NCI-H1417 (cell line): ENCODE measurements around the gene EVPLL.
"Not testable (repeated sequence)": the region's sequence is repeated elsewhere in the genome, so short reads cannot be mapped to it uniquely, and the experiment has no call there.

Experiments
- DNase-seq, 3 experiments: peaks; one replicate each; lab custom pipeline; 2025; lab: John Stamatoyannopoulos, UW

The EVPLL gene

DNA sequence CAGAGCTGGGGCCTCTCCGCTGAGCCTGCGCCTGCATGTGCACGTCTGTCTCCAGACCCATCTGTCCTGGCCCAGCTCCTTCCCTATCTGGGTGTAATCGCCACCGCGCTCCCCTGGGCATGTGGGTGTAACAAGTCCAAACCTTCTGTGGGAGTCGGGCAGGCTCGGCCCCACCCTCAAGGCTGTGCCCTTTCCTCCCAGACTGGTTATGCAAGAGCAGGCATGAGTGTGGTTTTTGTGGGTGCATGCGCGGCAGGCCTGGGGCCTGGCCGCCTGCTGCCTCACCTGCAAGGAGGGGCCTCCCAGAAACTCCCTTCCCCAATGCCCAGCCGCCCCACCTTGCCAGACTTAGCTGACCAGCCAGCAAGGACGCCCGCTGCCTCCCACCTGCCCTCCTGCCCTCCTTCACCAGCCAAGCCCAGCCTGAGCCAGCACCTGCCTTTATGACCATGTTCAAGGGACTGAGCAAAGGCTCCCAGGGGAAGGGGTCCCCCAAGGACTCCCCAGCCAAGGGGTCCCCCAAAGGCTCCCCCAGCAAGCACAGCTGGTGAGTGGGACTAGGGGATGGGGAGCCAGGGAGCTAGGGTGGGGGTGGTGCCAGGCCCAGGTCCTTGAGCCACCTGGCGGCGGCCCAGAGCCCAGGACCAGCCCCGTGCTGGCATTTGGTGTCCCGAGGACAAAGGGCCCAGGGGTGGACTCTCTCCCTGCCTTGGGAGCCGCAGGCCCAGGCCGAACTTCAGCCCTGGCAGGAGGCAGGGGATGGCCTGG lies at the start of gene EVPLL:
TSS of gene EVPLL (plus strand) at position 342 of the 768 bp plus-strand sequence. CDS start 3,160 bp downstream, outside the sequence.
- no peak for DNase-seq

DNA sequence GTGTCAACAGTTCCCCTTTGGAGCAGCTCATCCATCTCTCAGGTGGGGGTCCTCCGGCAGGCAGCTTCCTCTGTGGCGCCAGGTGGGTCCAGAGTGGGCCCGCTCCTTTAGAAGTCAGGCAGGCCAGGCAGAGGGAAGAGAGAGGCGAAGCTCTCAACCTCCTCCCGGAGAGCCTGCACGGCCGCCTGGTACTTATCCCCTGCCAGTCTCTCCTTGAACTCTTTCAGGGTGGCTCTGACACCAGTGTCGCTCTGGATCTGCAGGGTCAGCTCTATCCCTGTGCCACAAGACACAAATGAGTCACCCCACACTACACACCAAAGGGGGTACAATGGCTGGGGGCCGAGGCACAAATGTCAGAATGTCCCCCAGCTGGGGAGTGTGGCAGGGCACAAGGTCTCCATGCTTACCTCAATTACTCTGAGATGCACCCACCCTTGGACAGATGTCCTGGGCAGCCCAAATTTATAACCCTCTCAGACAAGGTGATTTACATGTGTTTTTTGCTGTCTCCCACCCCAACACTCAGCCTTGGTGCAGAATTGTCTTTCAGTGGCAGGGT lies 48.9 kb upstream of the EVPLL start:
- no peak for DNase-seq

DNA sequence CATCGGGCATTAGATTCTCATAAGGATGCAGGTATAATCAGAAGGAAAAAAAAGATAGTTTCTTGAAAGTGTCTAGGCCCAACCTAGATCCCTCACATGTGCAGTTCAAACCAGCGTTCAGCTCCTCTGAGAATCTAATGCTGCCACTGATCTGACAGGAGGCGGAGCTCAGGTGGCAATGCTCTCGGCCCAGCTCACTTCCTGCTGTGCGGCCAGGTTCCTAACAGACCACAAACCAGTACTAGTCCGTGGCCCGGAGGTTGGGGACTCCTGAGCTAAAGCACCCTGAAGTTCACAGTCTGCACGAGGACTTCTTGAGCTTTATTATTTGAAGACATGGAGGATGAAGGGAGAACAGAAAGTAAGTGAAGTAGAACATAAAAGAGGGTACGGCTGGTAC lies 45.7 kb upstream of the EVPLL start:
- no peak for DNase-seq

DNA sequence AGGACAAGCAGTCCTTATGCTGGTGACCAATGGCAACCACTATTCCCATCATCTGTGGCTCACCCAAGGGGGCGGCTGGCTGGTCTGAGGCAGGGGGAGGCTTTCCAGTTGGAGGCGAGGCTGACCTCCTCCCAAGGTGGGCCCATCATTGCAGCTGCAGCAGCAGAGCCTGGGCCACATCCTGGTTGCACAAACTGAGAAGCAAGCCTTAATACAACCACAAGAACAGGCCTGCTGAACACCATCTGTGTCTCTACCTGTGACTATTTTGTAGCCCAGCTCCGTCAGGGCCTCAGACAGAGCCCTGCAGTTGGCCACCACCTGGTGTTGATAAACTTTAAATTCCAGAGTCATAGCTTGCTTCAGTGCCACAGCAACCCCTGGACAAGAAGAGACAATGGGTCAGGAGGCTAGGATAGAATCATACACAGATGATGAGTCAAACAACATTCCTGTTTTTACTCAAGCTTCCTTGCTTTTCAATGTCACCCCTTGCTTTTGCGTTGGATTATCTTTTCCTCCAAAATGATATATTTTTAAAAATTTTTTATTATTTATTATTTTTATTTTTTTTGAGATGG lies 44.6 kb upstream of the EVPLL start:
- DNase-seq: no peak

DNA sequence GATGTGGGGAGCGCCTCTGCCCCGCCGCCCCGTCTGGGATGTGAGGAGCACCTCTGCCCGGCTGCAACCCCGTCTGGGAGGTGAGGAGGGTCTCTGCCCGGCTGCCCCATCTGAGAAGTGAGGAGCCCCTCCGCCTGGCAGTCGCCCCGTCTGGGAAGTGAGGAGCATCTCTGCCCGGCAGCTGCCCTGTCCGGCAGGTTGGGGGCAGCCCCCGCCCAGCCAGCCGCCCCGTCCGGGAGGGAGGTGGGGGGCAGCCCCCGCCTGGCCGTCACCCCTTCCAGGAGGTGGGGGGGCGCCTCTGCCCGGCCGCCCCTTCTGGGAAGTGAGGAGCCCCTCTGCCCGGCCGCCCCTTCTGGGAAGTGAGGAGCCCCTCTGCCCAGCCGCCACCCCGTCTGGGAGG lies 39.4 kb upstream of the EVPLL start:
- not testable (repeated sequence) for DNase-seq

DNA sequence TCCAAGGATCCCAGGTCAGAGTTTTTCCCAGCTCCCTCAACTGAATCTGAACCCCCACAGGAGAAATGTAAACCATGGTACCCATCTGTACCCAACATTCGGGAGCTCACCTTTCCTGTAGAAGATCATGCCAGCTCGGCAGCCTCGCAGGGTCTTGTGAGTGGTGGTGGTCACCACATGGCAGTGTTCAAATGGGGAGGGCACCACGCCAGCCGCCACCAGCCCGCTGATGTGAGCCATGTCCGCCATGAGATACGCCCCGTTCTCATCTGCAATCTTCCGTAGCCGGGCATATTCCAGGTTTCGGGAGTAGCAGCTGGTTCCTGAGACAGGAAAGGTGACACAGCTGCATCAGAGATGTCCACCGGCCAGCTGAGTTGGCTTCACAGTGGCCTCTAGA lies 37.6 kb upstream of the EVPLL start:
- DNase-seq: no peak

DNA sequence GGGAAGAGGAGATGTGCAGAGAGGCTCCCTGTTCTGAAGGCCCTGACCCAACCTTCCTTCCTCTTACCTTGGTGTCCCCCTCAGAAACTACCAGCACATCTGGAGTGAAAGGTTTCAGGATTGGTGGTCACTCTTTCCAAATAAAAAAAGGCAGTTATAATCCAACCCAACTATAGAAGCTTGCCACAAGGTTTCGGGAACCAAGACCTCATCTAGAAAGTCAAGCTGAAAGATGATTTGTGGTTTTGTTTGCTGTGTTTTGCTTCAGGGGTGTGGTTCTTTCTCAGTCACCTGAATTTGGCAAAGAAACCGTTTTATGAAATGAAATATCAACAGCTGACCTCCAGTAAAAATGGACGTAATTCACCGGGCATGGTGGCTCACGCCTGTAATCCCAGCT lies 33.6 kb upstream of the EVPLL start:
- DNase-seq: no peak

DNA sequence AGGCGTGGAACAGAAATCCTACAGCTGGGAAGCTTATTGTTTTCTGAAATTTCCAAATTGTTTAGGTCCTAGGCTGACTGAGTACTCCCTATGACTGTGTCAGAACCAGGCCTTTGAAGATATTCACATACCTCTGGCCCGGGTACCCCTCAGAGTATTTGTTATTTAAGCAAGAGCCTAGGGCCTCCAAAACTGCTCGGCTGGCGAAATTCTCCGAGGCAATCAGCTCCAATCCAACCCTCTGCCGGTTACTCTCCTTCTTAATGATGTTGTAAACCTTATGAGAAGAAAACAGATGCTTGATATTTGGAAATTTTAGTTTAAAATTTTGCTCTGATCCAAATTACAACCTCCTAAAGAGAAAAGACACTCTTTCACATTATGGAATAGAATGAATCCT lies 24.0 kb upstream of the EVPLL start:
- DNase-seq: no peak

DNA sequence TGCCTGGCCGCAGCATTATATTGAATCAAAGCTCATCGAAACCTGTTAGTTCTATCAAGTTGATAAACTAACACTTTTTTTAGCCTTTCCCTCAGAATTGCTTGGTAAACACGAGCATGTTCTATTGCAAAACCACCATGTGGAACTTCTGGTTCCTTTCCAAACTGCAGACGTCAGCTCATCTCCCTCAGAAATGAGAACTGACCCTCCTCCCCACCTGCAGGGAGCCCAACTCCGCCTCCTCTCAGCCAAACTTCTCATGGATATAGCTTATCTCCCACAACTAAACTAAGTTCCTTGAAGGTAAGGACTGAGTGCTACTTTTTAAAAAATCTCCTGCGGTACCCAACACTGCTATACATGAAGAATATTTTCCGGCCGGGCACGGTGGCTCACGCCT lies 21.0 kb upstream of the EVPLL start:
- DNase-seq: no peak

DNA sequence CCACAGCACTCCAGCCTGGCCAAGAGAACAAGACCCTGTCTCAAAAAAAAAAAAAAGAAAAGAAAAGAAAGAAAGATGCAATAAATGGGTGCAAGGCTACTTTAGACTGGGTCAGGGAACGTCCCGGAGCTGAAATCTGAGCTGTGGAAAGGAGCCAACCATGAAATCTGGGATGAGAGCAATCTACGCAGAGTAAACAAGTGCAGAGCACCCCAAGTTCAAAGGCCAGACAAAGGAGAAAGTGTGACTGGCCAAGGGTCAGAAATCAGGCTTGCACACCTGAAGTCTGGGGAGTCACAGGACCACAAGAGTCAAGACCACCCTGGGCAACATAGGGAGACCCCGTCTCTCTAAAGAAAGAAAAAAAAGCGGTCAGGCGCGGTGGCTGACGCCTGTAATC lies 17.1 kb upstream of the EVPLL start:
- DNase-seq: no peak

DNA sequence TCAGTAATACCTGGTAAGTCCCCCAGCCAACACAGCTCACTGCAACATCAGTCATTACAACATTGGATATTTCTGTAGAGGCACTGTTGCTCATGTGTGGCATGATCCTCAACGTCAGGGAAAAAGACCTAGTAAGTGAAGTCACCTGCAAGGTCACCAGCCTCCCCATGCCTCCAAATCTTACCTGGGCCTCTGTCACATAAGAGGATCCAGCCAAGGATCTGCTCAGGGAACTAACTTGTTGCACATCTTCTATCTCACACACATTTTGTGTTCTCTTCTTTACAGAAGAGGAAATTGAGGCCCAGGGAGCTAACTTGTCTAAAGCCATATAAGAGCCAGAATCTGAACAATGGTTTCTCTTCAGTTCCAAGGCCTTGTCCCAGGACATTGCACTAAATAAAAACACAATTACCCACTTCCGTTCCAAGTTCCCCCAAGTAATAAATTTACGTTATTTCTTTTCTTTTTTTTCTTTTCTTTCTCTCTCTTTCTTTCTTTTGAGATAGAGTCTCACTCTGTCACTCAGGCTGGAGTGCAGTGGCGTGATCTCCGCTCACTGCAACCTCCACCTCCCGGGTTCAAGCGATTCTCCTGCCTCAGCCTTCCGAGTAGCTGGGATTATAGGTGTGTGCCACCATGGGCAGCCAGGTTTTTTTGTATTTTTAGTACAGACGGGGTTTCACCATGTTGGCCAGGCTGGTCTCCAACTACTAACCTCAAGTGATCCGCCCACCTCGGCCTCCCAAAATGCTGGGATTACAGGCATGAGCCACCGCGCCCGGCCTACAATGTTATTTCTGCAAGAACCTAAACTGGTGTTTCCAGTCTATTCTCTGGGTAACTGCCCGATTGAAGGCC lies 15.5 kb upstream of the EVPLL start:
- no peak for DNase-seq

DNA sequence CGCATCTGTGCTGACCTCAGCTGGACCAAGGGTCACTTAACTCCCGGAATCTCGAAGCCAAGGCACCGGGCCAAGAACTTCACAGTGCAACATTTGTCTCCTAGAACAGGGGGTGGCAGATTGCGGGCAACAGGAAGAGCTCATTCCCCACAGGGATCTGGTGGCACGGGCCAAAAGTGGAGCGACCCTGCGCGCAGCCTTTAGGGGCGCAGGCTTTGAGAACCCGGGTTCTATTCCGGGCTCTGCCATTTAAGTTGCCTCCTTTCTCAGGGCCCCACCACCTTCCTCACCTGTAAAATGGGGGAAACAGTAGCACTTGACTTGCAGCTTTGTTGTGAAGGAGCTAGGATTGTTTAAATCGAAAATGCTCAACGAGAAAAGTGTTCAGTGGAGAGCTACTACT lies 14.9 kb upstream of the EVPLL start:
- DNase-seq: peak in 2 of 3 experiments; percentile 36 to 55

DNA sequence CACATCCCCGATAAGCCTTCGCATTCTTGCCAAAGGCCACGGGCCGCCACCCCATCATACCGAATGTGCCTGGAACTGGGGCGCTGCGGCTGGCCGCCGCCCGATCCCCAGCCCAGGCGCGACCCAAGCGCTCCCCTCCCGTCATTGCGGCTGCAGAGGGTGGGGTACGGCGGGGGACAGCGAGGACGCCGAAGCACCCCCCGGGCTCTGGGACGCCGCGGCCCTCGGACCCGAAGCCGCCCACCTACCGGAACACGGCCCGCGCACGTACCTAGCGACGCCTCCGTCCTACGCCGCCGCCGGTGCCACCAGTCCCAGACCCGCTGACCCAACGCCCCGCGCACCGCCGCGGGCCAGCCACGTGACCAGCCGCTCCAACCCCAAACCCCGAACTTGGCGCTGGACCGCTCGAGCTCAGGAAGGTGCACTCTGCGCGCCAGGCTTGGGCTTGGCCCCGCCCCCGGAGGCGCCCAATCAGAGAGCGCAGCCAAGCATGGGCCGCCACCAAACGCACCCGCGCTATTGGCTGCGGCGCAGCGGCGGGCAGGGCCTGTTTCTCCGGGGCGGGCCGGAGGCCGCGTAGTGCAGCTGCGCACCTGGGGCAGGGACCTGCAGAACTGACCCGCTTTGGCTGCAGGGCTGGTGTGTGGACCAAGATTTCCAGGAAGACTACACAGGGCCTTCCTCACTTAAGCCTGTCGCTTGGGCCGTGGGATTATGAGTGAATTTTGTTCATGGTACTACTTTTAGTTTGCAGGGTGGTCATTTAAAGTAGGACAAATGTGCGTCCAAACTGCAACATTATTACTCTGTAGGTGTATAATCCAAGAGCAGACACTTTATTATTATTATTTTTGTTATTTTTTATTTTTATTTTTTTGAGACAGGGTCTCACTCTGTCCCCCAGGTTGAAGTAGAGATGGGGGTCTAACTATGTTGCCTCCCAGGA lies 14.2 kb upstream of the EVPLL start, which contains the start of gene SHMT1:
TSS of gene SHMT1 (minus strand) at position 450 of the 949 bp plus-strand sequence. CDS start 7,569 bp downstream, outside the sequence.
- DNase-seq: peak; percentile 83 to 90 (median 85)

DNA sequence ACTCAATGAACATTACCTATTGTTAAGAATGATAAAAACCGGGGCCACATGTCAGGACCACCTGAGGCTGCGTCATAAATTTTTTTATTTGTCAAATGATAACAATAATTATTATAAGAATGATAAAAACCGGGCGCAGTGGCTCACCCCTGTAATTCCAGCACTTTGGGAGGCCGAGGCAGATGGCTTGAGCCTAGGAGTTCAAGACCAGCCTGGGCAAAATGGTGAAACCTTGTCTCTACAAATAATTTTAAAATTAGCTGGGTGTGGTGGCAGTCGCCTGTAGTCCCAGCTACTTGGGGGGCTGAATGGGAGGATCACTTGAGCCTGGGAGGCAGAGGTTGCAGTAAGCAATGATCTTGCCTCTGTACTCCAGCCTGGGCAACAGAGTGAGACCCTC lies 13.4 kb upstream of the EVPLL start:
- DNase-seq: no peak

DNA sequence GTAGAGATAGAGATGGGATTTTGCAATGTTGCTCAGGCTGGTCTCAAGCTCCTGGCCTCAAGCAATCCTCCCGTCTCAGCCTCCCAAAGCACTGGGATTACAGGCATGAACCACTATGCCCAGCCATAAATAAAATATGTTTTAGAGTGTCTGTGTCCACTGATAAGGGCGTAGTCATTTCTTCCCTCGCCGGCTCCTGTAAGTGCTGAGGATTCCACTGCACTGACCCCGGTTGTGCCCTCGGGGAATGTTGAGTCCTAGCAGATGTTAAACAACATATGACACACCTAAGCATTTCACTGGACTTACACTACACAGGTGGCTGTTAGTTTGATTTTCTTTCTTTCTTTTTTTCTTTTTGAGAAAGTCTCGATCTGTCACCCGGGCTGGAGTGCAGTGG lies 8.6 kb upstream of the EVPLL start:
- DNase-seq: no peak

DNA sequence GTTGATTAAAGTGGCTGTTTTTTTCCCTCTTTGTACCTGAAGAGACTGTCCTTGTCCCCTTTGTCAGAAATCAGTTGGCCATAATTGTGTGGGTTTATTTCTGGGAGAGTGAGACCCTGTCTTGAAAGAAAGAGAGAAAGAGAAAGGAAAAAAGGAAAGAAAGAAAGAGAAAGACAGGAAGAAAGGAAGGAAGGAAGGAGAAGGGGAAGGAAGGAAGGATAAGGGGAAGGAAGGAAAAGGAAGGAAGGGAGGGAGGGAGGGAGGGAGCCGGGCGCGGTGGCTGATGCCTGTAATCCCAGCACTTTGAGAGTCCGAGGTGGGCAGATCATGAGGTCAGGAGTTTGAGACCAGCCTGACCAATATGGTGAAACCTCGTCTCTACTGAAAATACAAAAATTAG lies 6.8 kb upstream of the EVPLL start:
- no peak for DNase-seq

DNA sequence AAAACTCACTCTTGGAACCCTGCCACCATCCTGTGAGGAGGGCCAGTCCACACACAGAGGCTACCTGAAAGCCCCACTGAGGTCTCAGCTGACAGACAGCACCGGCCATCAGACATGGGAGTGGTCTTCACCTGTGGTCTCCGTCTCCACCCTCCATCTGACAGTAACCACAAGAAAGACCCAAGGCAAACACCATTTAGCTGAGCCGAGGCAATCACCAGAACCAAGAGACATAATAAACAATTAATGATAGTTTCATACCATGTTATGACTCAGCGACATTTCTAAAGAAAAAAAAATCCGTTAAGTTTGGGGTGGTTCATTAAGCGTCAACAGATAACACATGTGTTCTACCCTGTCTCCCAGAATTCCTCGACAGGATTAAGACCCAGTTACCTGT lies 6.1 kb upstream of the EVPLL start:
- DNase-seq: no peak

DNA sequence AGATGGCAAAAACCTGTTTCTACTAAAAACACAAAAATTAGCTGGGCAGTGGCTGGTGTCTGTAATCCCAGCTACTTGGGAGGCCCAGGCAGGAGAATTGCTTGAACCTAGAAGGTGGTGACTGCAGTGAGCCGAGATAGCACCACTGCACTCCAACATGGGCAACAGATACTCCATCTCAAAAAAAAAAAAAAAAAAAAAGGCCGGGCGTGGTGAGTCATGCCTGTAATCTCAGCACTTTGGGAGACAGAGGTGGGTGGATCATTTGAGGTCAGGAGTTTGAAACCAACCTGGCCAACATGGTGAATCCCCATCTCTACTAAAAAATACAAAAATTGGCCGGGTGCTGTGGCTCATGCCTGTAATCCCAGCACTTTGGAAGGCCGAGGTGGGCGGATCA lies 4.4 kb upstream of the EVPLL start:
- DNase-seq: not testable (repeated sequence)

DNA sequence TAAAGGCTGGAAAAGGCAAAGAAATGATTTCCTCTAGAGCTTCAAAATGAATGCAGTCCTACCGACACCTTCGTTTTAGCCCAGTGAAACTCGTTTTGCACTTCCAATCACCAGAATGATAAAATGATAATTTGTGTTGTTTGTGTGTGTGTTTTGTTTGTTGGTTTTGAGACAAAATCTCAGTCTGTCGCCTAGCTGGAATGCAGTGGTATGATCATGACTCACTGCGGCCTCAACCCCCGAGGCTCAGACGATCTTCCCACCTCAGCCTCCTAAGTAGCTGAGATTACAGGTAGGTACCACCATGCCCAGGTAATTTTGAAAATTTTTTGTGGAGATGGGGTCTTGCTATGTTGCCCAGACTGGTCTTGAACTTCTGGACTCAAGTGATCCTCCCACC lies 3.4 kb upstream of the EVPLL start:
- no peak for DNase-seq

DNA sequence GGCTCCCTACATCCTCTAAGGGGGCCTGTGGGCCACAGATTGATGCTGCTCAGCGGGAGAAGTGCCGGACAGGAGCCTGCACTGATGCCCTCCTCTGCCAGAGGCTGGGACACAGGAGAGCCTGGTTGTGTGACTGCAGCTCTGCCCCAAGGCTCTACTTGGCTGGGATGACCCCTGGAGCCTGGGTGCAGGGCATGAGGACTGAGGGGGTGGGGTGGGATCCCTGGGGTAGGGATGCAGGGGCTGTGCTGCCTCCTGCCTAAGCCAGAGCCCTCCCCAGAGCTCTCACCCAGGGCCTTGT lies 577 bp downstream of the EVPLL start:
- no peak for DNase-seq

DNA sequence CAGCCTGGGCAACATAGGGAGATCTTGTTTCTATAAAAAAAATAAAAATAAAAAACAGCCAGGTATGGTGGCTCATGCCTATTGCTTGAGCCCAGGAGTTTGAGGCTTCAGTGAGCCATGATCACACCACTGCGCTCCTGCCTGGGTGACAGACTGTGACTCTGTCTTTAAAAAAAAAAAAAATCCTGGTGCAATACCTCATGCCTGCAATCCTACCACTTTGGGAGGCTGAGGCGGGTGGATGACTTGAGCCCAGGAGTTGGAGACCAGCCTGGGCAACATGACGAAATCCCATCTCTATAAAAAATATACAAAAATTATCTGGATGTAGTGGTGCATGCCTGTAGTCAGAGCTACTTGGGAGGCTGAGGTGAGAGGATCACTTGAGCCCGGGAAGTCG lies 1.0 kb downstream of the EVPLL start:
- DNase-seq: not testable (repeated sequence)
